GM10248 (cell line): ENCODE measurements around the gene SMPD2.

Experiments used
- CTCF ChIA-PET: fragments of 300-600 bp; sonication (Branson Sonifier 250); formaldehyde crosslinking; extraction: SDS; loops from one replicate; lab custom pipeline; 2021; ENCODE audit warnings: antibody characterized with exemption; lab: Yijun Ruan, JAX
- POLR2A ChIA-PET: fragments of 350-650 bp; sonication (Branson Sonifier 250); formaldehyde crosslinking; extraction: SDS; loops from one replicate; lab custom pipeline; 2020; ENCODE audit warnings: antibody characterized with exemption; lab: Yijun Ruan, JAX
- DNase-seq: peaks from one replicate; pipeline ENCODE4 v3.0.0; 2012; ENCODE audit errors: extremely low spot score
- TF ChIP-seq, protein P1 (sequence below): IDR thresholded peaks from 2 replicates; pipeline ENCODE4 v1.5.1; 2012; ENCODE audit warnings: mild to moderate bottlenecking, low read depth; ENCODE audit errors: extremely low read depth, missing control alignments, control extremely low read depth

The SMPD2 gene

GRCh38 chr6:109465772-109466171 is 25.2 kb downstream of the SMPD2 start:
- TF ChIP-seq, protein P1, sequence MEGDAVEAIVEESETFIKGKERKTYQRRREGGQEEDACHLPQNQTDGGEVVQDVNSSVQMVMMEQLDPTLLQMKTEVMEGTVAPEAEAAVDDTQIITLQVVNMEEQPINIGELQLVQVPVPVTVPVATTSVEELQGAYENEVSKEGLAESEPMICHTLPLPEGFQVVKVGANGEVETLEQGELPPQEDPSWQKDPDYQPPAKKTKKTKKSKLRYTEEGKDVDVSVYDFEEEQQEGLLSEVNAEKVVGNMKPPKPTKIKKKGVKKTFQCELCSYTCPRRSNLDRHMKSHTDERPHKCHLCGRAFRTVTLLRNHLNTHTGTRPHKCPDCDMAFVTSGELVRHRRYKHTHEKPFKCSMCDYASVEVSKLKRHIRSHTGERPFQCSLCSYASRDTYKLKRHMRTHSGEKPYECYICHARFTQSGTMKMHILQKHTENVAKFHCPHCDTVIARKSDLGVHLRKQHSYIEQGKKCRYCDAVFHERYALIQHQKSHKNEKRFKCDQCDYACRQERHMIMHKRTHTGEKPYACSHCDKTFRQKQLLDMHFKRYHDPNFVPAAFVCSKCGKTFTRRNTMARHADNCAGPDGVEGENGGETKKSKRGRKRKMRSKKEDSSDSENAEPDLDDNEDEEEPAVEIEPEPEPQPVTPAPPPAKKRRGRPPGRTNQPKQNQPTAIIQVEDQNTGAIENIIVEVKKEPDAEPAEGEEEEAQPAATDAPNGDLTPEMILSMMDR, result no peak
- POLR2A ChIA-PET, result no interaction called here
- DNase-seq, result no peak
- CTCF ChIA-PET, result interaction anchor here (1.1 to 2.7 kb wide), 2 partner anchors 10 to 17 kb away, joined by 4 to 11 read pairs; partner anchors contain the start of genes MICAL1 and ZBTB24

GRCh38 chr6:109466212-109466923 is 25.8 kb downstream of the SMPD2 start:
- POLR2A ChIA-PET, result no interaction called here
- TF ChIP-seq, protein P1, result no peak
- CTCF ChIA-PET, result interaction anchor here (1.1 to 2.7 kb wide), 2 partner anchors 11 to 16 kb away, joined by 4 to 11 read pairs; partner anchors contain the start of genes MICAL1 and ZBTB24
- no peak for DNase-seq

GRCh38 chr6:109467696-109468095 is 27.2 kb downstream of the SMPD2 start:
- no peak for DNase-seq
- ChIA-PET POLR2A (no interaction called here), CTCF (no interaction called here)
- TF ChIP-seq, protein P1, result no peak

GRCh38 chr6:109469591-109470189 is 29.2 kb downstream of the SMPD2 start:
- ChIA-PET CTCF (interaction anchor here (0.9 to 5.4 kb wide), 5 partner anchors 9 to 570 kb away, joined by 3 to 45 read pairs (median 5); partner anchors contain the start of gene MICAL1), POLR2A (interaction anchor here (1.5 kb wide), 1 partner anchor 10 kb away, joined by 6 read pairs; no protein-coding TSS in a partner anchor)
- TF ChIP-seq, protein P1, result no peak
- DNase-seq, result no peak

- TF ChIP-seq, protein P1, result no peak
- POLR2A ChIA-PET, result interaction anchor here (0.5 kb wide), 1 partner anchor 23 kb away, joined by 3 read pairs; no protein-coding TSS in a partner anchor
- CTCF ChIA-PET, result interaction anchor here (1.7 to 5.4 kb wide), 2 partner anchors 9 to 13 kb away, joined by 4 to 45 read pairs; partner anchors contain the start of gene MICAL1
- DNase-seq, result no peak
These were observed 30.7 kb downstream of the SMPD2 start for GRCh38 chr6:109471105-109471810.
